Neural progenitor cell (in vitro differentiated cells): ENCODE measurements around the gene SLCO4A1. TPM values are rescaled to one million over a fixed set of nuclear protein-coding genes. Genes with fewer than 3 reads are reported as not detected.

ENCODE experiments used
- DNase-seq: peaks from one replicate; pipeline ENCODE4 v3.0.0-alpha.2; 2016; ENCODE audit warnings: low spot score
- H2AFZ ChIP-seq: fragments of 200-600 bp; sonication (generic); replicated peaks from 2 replicates; pipeline ENCODE4 v1.6.1; 2016; ENCODE audit warnings: antibody characterized with exemption
- H3F3A ChIP-seq: fragments of 200-600 bp; sonication (generic); 2 replicates; pipeline ENCODE4 v1.6.1; 2016; ENCODE audit warnings: antibody characterized with exemption, low read depth
- H3K27ac ChIP-seq: fragments of 200-600 bp; sonication (generic); 2 replicates; pipeline ENCODE4 v1.5.1; 2016; ENCODE audit warnings: mild to moderate bottlenecking
- H3K27me3 ChIP-seq: fragments of 200-600 bp; sonication (generic); 2 replicates; pipeline ENCODE4 v1.6.1; 2016; ENCODE audit warnings: mild to moderate bottlenecking, moderate library complexity
- H3K36me3 ChIP-seq: fragments of 200-600 bp; sonication (generic); 2 replicates; pipeline ENCODE4 v1.5.1; 2016
- H3K4me1 ChIP-seq: fragments of 200-600 bp; sonication (generic); 2 replicates; pipeline ENCODE4 v1.6.1; 2016; ENCODE audit warnings: mixed run types
- H3K4me2 ChIP-seq: fragments of 200-600 bp; sonication (generic); 2 replicates; pipeline ENCODE4 v1.6.1; 2016
- H3K4me3 ChIP-seq: fragments of 200-600 bp; sonication (generic); 2 replicates; pipeline ENCODE4 v1.5.1; 2016
- H3K79me2 ChIP-seq: fragments of 200-600 bp; sonication (generic); 2 replicates; pipeline ENCODE4 v1.6.1; 2016; ENCODE audit warnings: low read depth
- H3K9ac ChIP-seq: fragments of 200-600 bp; sonication (generic); 2 replicates; pipeline ENCODE4 v1.6.1; 2016
- H3K9me3 ChIP-seq: fragments of 200-600 bp; sonication (generic); 2 replicates; pipeline ENCODE4 v1.5.1; 2016; ENCODE audit warnings: low read depth
- H4K20me1 ChIP-seq: fragments of 200-600 bp; sonication (generic); 2 replicates; pipeline ENCODE4 v1.6.1; 2016; ENCODE audit warnings: low read depth
- H3K27ac Mint-ChIP-seq: 3 replicates; pipeline ENCODE4 v1.8.0; 2021; ENCODE audit warnings: mixed read lengths
- H3K27me3 Mint-ChIP-seq: 2 replicates; pipeline ENCODE4 v1.8.0; 2022; ENCODE audit warnings: low read depth, mild to moderate bottlenecking, inconsistent platforms, moderate library complexity, mixed read lengths; ENCODE audit not compliant: insufficient read depth
- H3K36me3 Mint-ChIP-seq: 3 replicates; pipeline ENCODE4 v1.8.0; 2021; ENCODE audit warnings: mixed read lengths
- H3K4me1 Mint-ChIP-seq: 3 replicates; pipeline ENCODE4 v1.8.0; 2021; ENCODE audit warnings: mixed read lengths
- H3K4me3 Mint-ChIP-seq: 3 replicates; pipeline ENCODE4 v1.8.0; 2021; ENCODE audit warnings: mild to moderate bottlenecking, moderate library complexity, mixed read lengths
- H3K9me3 Mint-ChIP-seq: 3 replicates; pipeline ENCODE4 v1.8.0; 2020; ENCODE audit warnings: mixed read lengths
- EZH2 ChIP-seq: fragments of 200-600 bp; sonication (generic); IDR thresholded peaks from 2 replicates; pipeline ENCODE4 v1.6.1; 2017; ENCODE audit warnings: antibody characterized with exemption, mild to moderate bottlenecking, moderate library complexity
- EZH2phosphoT487 ChIP-seq: fragments of 200-600 bp; sonication (generic); IDR thresholded peaks from 2 replicates; pipeline ENCODE4 v1.6.1; 2017; ENCODE audit warnings: antibody characterized with exemption
- total RNA-seq: library from RNA; depleted of rRNA; stranded (reverse); fragments of >200 nt; gene quantifications from 2 replicates; pipeline ENCODE4 v1.2.3, GENCODE V29; 2015; ENCODE audit warnings: low replicate concordance
- TF ChIP-seq, protein P1 (sequence below): fragments of 200-600 bp; sonication (generic); IDR thresholded peaks from 2 replicates; pipeline ENCODE4 v1.5.1; 2017; ENCODE audit warnings: antibody characterized with exemption, mild to moderate bottlenecking

The SLCO4A1 gene
- total RNA-seq, 1 donor from 2014 or later, result 0.88 TPM

DNA sequence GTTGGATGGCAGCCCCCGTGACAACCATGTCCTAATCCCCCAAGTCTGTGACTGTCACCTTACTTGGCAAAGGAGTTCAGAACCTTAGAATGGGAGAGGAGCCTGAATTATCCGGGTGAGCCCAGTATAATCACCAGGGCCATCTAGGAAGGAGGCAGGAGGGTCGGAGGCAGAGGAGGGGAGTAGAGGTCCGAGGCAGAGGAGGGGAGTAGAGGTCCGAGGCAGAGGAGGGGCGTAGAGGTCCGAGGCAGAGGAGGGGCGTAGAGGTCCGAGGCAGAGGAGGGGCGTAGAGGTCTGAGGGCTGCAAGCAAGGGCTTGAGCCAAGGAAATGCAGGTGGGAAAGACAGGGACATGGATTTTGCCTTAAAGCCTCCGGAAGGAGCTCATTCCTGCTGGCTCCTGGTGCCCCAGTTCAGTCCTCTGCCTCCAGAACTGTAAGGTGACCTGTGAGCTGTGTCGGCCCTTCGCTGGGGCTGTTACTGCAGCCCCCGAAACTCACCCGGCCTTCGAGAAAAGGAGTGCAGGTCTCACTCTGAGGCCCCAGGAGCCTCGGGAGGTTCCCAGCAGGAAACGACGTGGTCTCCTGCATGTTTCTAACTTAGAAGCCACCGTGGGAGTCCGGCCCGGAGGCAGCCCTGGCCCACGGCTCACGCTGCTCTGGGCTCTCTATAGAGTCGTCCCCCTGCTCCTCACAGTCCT lies 20.0 kb upstream of the SLCO4A1 start:
- DNase-seq, result no peak
- TF ChIP-seq EZH2phosphoT487 (no peak), EZH2 (no peak)
- TF ChIP-seq, protein P1, sequence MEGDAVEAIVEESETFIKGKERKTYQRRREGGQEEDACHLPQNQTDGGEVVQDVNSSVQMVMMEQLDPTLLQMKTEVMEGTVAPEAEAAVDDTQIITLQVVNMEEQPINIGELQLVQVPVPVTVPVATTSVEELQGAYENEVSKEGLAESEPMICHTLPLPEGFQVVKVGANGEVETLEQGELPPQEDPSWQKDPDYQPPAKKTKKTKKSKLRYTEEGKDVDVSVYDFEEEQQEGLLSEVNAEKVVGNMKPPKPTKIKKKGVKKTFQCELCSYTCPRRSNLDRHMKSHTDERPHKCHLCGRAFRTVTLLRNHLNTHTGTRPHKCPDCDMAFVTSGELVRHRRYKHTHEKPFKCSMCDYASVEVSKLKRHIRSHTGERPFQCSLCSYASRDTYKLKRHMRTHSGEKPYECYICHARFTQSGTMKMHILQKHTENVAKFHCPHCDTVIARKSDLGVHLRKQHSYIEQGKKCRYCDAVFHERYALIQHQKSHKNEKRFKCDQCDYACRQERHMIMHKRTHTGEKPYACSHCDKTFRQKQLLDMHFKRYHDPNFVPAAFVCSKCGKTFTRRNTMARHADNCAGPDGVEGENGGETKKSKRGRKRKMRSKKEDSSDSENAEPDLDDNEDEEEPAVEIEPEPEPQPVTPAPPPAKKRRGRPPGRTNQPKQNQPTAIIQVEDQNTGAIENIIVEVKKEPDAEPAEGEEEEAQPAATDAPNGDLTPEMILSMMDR, result no peak
- H2AFZ ChIP-seq, result no peak overlapping the region
- H3K27ac Mint-ChIP-seq, result no peak overlapping the region
- no peak overlapping the region for H3K27ac ChIP-seq
- peaks cover 21% of the 10 kb centered on the region for H3K4me1 ChIP-seq
- no peaks in the 10 kb centered on the region for H3K36me3 ChIP-seq
- H3K4me1 Mint-ChIP-seq, result peaks cover 17% of the 10 kb centered on the region
- no peaks in the 10 kb centered on the region for H3F3A ChIP-seq
- H3K9me3 ChIP-seq, result no peaks in the 10 kb centered on the region
- no peaks in the 10 kb centered on the region for H3K9me3 Mint-ChIP-seq
- H3K79me2 ChIP-seq, result no peaks in the 10 kb centered on the region
- no peaks in the 10 kb centered on the region for H3K27me3 ChIP-seq
- no peaks in the 10 kb centered on the region for H4K20me1 ChIP-seq
- no peak overlapping the region for H3K4me3 ChIP-seq
- H3K36me3 Mint-ChIP-seq, result no peaks in the 10 kb centered on the region
- H3K9ac ChIP-seq, result no peak overlapping the region
- H3K4me3 Mint-ChIP-seq, result no peak overlapping the region
- H3K4me2 ChIP-seq, result no peak overlapping the region
- H3K27me3 Mint-ChIP-seq, result peaks cover 2% of the 10 kb centered on the region

DNA sequence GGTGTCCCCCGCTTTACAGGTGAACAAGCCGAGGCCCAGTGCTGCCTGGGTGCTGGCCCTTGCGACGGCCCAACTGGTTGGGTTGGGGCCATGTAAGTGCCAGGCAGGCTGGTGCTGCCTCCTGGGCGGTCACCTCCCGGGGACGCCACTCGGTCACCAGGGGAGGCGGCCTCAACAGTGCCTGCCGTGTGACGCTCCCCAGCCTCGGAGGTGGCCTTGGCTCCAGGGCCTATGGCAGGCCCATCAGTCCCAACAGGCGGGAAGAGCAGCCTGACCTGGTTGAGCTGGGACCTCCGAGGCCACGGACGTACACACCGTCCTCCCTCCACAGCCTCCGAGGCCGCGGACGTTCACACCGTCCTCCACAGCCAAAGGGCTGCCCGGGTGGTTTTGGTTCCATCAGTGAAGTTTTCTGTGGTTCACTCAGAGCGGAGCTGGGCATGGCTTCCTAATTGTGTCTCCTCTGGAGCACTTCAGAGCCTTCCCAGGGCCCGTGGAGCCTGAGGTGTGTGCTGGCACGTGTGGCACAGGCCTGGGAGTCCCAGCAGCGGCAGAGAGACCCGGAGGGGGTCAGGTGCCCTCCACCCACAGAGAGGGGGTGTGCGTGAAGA lies 19.3 kb upstream of the SLCO4A1 start:
- peaks cover 2% of the 10 kb centered on the region for H3K27me3 Mint-ChIP-seq
- no peaks in the 10 kb centered on the region for H3K79me2 ChIP-seq
- H4K20me1 ChIP-seq, result no peaks in the 10 kb centered on the region
- peaks cover 17% of the 10 kb centered on the region for H3K4me1 Mint-ChIP-seq
- H2AFZ ChIP-seq, result no peak overlapping the region
- H3K36me3 Mint-ChIP-seq, result no peaks in the 10 kb centered on the region
- H3K4me2 ChIP-seq, result peak overlapping the region; percentile 24
- H3K27ac ChIP-seq, result no peak overlapping the region
- peaks cover 21% of the 10 kb centered on the region for H3K4me1 ChIP-seq
- H3K27me3 ChIP-seq, result no peaks in the 10 kb centered on the region
- H3K4me3 ChIP-seq, result no peak overlapping the region
- no peak overlapping the region for H3K4me3 Mint-ChIP-seq
- H3K9ac ChIP-seq, result no peak overlapping the region
- H3K9me3 ChIP-seq, result no peaks in the 10 kb centered on the region
- H3K27ac Mint-ChIP-seq, result no peak overlapping the region
- no peaks in the 10 kb centered on the region for H3K9me3 Mint-ChIP-seq
- DNase-seq, result no peak
- TF ChIP-seq EZH2 (no peak), EZH2phosphoT487 (no peak)
- TF ChIP-seq, protein P1, result no peak
- H3F3A ChIP-seq, result no peaks in the 10 kb centered on the region
- no peaks in the 10 kb centered on the region for H3K36me3 ChIP-seq

DNA sequence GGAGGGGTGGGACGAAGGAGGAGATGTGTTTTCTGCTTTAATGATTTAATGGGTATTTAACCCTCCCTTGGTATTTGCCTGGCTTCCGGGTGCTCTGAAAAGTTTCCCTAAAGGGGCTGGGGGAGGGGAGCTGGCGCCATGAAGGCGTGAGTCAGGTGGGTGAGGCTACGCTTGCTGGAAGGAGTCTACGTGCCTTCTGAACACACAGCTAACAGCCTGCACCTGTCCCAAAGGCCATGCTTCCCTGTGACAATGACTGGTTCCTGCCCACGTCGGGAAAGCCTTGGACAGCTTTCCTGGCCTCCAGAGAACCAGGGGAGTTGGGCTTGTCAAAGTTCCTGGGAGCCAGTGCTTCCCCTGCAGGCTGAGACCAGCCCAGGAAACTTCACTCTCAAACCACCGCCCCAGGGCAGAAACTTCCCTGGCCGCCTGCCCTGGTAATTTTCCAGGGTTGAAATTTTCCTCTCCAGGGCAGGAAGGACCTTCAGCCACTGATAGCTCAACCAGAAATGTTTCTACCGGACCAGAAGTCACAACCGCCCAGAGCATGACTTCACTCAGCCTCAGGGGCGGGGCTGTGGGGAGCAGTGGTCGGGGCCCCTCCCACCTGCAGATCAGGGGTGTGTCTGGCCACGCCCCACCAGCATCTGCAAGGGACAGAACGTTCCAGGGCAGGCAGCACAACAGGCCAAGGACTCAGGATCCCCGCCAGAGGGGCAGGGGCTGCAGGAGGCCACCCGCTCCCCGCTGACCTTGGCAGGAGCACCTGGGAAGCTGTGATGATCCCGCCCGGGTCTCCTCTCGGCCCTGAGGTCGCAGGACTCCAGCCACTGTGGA lies 18.6 kb upstream of the SLCO4A1 start:
- H3K4me3 ChIP-seq, result no peak overlapping the region
- DNase-seq, result peak; percentile 89
- peak overlapping the region; percentile 24 for H3K4me2 ChIP-seq
- no peak overlapping the region for H3K9ac ChIP-seq
- peak overlapping the region; percentile 59 for H2AFZ ChIP-seq
- no peak overlapping the region for H3K27ac ChIP-seq
- Mint-ChIP-seq H3K36me3 (no peaks in the 10 kb centered on the region), H3K4me3 (no peak overlapping the region), H3K27ac (no peak overlapping the region), H3K9me3 (no peaks in the 10 kb centered on the region), H3K27me3 (peaks cover 6% of the 10 kb centered on the region), H3K4me1 (peaks cover 24% of the 10 kb centered on the region)
- no peaks in the 10 kb centered on the region for H3K9me3 ChIP-seq
- no peaks in the 10 kb centered on the region for H3K79me2 ChIP-seq
- no peak for TF ChIP-seq EZH2phosphoT487
- TF ChIP-seq, protein P1, result no peak
- TF ChIP-seq EZH2, result no peak
- H3F3A ChIP-seq, result no peaks in the 10 kb centered on the region
- no peaks in the 10 kb centered on the region for H4K20me1 ChIP-seq
- no peaks in the 10 kb centered on the region for H3K36me3 ChIP-seq
- peaks cover 21% of the 10 kb centered on the region for H3K4me1 ChIP-seq
- H3K27me3 ChIP-seq, result no peaks in the 10 kb centered on the region
